Measurements from ENCODE around the gene MESD.
A peak's percentile ranks its signal among the peaks of the same experiment; 100 is the strongest.

MESD gene

DNA sequence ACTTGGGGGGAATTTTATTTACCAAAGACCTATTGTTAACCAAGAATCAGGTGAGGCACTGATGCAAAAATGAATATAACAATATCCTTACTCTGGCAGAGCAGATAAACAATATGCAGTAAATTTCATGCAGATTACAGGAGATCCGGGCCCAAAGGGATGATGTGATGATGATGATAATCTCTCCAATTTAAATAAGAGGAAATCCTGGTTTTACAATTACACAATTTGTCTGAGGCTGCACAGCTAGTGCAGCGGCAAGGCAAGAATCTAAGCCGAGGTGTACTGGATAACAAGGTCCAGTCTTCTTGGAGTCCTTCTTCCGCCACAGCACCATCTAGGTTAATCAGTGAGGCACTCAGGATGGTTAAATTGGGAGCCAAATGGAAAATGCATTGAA lies 2.4 kb upstream of the MESD start:
- no peak for DNase-seq

GRCh38 chr15:80991421-80991820 lies 1.8 kb upstream of the MESD start:
- peak in 42 of 56 donors; percentile 7 to 72 (median 44) for DNase-seq

DNA sequence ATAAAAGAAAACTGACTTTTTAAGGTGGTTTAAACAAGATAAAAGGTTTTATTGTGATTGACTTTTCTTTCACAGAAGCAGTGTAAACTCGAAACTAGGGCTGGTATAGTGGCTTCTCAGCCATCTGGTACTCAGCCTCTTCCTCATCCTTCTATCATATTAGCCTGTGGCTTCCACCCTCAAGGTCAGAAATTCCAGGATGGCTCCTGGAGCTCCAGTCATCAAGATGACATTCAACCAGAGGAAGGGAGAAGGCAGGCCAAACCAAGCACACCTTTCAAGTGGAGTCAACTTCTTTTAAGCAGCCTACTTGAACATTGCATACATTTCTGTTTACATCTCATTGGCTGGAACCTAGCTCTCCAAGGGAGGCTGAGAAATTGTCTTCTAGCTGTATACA lies 1.3 kb upstream of the MESD start:
- DNase-seq = no peak

- DNase-seq = peak in 1 of 56 donors; percentile 45
Observed at GRCh38 chr15:80989081-80989517, 520 bp downstream of the MESD start.

GRCh38 chr15:80988148-80988796 lies 1.3 kb downstream of the MESD start:
- DNase-seq = no peak

- no peak for DNase-seq
Observed at GRCh38 chr15:80986487-80986886, 3.1 kb downstream of the MESD start.

DNA sequence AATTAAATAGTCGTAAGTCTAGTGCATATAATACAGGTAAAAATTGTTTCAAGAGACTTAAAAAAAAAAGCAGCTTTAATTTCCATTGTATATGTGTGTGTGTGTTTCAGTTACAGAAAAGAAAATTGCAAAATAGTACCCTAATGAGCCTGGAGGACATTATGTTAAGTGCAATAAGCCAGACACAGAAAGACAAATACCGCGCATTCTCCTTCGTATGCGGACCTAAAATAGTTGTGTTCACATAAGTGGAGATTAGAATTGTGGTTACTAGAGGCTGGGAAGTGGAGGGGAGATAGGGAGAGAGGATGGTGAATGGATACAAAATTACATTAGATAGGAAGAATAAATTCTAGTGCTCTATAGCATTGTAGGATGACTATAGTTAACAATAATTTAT lies 3.6 kb downstream of the MESD start:
- DNase-seq = no peak

DNA sequence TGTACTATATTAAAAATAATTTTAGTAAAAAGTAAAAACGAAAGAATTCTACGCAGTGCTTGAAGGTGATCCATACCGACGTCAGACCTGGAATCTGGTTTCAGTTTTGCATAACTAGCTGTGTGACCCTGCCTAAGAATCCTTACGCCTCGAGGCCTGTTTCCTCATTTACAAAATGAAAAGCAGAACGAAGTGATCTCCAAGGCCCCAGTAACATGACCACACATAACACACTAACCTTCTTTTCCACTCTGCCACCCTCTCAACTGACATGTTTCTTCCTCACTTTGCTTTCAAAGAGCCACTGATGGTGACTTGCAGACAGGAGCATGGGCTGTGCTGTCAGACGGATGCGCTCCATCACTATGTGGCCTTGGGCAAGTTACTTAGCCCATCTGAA lies 4.8 kb downstream of the MESD start:
- no peak for DNase-seq

GRCh38 chr15:80982839-80983238 lies 6.8 kb downstream of the MESD start:
- no peak for DNase-seq

DNA sequence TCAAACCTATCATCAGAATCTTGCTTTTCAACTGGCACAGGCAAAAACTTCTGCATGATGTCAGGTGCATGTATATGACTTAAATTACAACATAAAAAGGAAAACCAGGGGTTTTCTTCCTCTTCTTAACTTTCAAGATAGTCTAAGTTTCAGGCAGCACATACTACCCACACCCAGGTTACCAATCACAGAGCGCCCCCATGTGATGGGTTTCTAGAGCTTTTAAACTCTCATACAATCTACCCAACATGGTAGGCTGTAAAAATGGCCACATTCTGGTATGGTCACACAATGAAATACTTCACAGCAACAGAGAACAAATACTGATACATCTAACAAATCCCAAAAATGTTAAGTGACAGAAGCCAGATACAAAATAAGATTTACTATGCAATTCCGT lies 7.4 kb downstream of the MESD start:
- DNase-seq = no peak

DNA sequence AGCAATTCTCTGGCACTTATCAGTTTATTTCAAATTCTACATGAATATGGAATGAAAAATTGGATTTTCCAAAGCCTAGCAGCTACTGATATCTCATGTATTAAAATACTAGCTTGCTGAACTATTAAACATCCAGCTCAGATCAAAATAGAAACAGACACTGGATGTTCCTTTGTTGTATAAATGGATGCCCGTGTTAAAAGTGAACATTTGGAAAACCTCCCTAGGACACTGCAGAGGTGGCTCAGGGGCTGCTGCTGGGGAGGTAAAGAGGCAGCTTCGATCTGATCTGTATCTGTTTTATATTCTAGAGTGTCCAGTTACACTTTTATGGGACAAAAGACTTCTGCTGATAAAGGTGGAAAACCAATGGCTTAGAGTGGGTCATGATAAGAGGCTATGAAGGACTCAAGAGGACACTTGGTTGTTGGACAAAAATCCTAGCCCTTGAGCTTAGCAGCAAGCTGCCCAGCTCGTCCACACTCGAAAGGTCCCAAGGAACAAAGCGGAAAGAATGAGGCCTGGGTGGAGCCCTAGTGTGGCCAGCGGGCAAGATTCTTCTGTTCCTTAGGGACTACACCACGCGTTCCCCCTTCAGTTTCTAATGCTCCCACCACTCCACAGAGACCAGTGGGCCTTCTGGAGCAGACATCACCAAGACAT lies 9.9 kb downstream of the MESD start:
- DNase-seq = no peak

DNA sequence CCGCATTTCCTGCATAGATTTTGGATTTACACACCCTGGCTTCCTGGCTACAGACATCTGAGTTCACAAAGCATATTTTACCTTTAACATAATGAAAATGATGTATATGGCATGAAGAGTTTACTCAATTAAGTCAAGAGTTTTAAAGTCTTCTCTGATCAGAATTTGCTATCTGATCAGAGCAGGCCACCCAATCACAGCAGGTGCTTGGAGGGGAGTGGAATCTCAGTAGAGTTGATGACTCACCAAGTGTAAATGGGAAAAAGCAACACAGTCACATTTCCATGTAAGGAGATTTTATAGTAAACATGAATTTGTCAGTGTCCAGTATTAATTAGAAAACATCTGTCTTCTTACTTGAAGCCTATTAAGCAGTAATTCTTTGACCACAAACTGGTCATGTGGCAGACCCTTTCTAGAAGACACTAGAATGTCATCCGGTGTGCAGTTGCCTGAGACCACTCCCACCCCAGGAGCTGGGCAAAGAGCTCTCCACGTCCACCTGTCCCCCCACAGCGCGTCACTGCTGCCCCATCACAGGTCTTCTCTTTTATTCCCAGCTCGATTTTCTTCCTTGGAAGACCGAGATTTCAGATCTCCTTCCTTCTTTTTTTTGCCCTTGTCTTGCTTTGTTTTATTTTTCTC lies 10.8 kb downstream of the MESD start:
- no peak for DNase-seq

- DNase-seq = peak in 46 of 56 donors; percentile 17 to 81 (median 50)
Observed at GRCh38 chr15:80977627-80978036, 12.0 kb downstream of the MESD start.

GRCh38 chr15:80976851-80977250 lies 12.8 kb downstream of the MESD start:
- no peak for DNase-seq

GRCh38 chr15:80974914-80975313 lies 14.7 kb downstream of the MESD start:
- no peak for DNase-seq

GRCh38 chr15:80972276-80972675 lies 17.3 kb downstream of the MESD start:
- no peak for DNase-seq

GRCh38 chr15:80971143-80971542 lies 18.5 kb downstream of the MESD start:
- DNase-seq = no peak

GRCh38 chr15:80970658-80971057 lies 19.0 kb downstream of the MESD start:
- no peak for DNase-seq

DNA sequence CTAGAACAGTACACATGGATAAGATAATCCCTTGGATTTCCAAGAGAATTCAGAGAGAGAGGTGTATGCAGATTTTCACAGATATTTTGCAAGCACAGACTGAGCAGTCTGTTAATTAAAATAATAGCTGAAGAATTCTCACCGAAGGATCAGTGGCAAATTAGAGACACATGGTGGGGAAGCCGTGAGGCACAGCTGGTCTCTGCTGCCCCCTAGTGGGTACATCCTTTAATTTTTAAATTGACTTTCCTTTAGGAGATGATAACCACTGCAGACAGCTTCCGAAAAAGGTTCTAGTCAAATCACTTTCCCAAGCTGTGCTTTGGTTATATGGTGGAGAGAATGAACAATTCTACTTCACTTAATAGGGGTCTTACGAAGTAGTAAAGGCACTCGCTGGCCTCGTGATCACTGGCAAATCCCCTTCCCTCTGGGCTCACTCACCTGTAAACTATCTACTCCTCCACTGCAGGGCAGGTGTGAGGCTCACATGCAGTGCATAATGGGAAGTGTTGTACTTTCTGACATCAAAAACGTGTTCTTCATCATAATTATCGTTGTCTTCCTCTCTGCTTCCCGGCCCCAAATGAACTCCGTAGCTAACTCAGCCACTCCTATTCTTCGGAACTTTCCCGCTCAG lies 19.5 kb downstream of the MESD start:
- peak in 39 of 56 donors; percentile 6 to 82 (median 36) for DNase-seq

- DNase-seq = no peak
Observed at GRCh38 chr15:80969316-80969715, 20.3 kb downstream of the MESD start.

GRCh38 chr15:80967991-80968510 lies 21.6 kb downstream of the MESD start:
- no peak for DNase-seq

- no peak for DNase-seq
Observed at GRCh38 chr15:80967451-80967850, 22.2 kb downstream of the MESD start.
